Inferior parietal cortex (tissue), 1 donor: Measurements from ENCODE around the gene FGF14.

Experiments
- DNase-seq: peaks from one replicate; pipeline ENCODE4 v3.0.0-alpha.2; 2016; ENCODE audit errors: extremely low spot score

Gene FGF14

DNA sequence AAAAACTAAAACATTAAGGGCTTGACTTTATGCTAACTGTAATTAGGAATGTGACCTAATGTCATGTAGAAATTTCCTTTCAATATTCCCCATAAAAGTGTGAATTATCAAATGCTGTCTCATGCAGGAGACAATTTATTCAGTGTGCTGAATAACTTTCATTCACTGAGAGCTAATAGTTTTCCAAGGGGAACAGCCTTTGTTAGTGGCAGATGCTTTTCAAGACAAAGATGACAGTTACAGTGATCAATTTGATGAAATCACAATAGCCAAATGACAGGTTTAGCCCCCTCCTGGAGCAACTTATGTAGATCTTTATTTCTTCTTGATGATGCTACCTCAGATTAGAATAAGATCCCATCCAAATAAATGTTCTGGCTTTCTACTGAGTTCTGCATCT is 673.8 kb downstream of the FGF14 start:
- DNase-seq, result no peak

- DNase-seq, result no peak
Measured at GRCh38 chr13:101727118-101727517, 674.7 kb downstream of the FGF14 start.

GRCh38 chr13:101726681-101727080 is 675.2 kb downstream of the FGF14 start:
- DNase-seq, result no peak

DNA sequence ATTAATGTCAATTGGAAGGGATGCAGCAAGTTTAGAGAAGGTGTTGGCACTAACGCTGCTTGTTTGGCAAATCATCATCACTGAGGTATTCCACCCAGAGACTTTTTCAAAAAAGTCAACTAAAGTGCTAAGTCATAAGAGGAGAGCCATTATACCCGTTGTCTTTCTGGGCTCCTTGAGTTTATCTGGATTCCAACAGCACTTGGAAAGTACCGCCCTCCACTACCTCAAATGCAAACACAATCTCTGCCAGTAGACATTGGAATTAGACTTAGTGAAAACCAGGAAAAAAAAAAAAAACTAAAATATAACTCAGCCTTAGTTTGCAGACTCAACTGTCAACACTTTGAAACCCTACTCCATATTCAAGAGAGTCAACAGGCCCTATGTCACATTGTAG is 683.4 kb downstream of the FGF14 start:
- DNase-seq, result no peak

GRCh38 chr13:101717353-101717752 is 684.5 kb downstream of the FGF14 start:
- DNase-seq, result no peak

DNA sequence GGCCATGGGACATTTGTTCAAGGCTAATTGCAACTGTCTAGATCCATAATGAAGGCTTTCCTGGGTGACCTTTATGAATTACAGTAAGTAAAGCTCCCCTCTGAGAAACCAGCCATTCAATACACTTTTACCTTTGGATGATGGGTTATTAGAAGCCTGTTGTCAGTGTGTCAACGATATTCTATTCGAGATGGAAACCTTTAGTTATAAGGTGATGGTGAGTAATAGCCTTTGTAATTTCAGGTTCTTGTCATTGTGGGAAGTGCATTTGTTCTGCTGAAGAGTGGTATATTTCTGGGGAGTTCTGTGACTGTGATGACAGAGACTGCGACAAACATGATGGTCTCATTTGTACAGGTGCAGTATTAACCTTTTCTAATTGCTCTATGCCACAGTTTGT is 687.7 kb downstream of the FGF14 start:
- no peak for DNase-seq

- no peak for DNase-seq
Measured at GRCh38 chr13:101712026-101712348, 689.9 kb downstream of the FGF14 start.

DNA sequence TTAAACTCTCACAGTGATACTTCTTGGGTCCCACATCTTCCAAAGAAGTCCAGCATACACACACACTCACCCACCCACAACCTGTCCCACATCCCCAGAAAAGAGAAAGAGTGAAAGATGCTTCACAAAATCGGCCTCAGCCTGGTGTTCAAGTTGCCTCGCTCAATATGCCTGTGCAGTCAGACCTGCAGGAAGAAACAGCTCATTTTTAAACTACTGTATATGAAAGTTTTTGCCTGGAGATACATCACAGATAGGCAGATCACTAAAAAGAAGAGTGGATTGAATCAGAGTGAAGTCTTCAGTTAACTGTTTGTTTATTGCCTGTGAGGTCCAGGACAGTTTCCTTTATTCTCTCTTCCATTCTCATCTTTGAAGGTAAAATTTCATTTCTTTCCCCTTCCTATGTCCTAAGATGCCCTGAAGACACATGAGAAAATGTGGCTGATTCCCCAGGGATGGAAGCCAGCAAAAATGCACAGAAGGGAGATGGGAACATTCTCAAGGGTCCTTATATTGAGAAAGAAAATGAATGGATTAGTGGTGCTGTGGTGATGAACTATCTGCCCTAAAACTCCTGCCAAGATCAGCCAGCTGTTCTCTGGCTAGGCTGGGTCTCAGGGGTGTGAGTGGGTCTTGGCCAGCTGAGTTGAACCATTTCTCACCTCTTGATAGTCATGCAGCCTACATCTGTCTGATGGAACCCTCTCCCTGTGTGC is 690.4 kb downstream of the FGF14 start:
- DNase-seq, result no peak

- no peak for DNase-seq
Measured at GRCh38 chr13:101709952-101710351, 691.9 kb downstream of the FGF14 start.

DNA sequence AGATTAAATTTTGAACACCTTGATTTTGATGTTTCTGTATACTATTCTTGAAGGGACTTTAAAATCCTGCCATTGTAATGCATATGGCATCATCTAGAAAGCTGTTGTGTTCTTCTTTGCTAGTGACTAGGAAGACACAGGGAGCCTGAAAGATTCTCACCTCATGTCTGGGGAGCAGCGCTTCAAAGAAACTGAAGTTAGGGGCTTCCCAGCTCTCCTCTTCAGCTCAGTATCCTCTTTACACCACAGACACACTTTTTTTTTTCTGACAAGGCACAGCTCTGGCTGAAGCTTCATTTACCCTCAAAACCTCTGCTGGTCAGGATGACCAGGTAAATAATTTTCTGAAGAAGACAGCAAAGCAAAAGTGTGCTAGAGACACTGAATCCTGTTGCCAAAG is 693.7 kb downstream of the FGF14 start:
- no peak for DNase-seq

GRCh38 chr13:101707659-101708058 is 694.2 kb downstream of the FGF14 start:
- no peak for DNase-seq

DNA sequence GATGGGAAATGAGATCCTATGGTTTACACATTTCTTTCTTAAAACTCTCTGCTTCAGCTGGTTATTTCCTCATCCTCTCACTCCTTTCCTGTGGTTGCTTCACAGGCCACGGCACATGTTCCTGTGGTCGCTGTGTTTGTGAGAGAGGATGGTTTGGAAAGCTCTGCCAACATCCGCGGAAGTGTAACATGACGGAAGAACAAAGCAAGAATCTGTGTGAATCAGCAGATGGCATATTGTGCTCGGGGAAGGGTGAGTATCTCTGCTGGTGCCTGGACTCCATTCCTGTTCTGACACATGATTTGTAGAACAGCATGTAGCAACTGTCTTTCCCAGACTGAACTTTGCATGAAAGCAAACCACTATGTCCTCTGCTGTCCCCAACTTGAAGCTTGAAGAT is 695.2 kb downstream of the FGF14 start:
- no peak for DNase-seq

GRCh38 chr13:101703838-101704237 is 698.0 kb downstream of the FGF14 start:
- no peak for DNase-seq

DNA sequence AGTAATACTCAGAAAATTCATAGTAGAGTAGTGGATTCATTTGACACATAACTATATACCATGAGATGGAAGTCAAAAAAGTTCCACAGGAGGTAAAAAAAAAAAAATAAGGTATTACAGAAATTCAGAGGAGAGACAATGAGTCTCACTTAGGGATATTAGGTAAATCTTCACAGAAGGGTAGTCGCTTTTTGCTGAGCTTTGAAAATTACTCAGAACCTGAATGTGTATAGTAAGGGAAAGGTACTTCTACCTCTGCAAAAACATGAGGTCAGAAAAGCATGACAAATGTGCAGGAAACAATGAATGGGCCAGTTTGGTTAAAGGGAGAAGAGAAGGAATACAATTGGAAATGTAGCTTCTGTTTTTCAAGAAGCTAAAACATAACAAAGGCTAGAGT is 698.8 kb downstream of the FGF14 start:
- no peak for DNase-seq

GRCh38 chr13:101700598-101700997 is 701.2 kb downstream of the FGF14 start:
- DNase-seq, result peak; percentile 13

GRCh38 chr13:101698400-101698799 is 703.4 kb downstream of the FGF14 start:
- DNase-seq, result no peak

- no peak for DNase-seq
Measured at GRCh38 chr13:101697745-101698144, 704.1 kb downstream of the FGF14 start.

- no peak for DNase-seq
Measured at GRCh38 chr13:101695870-101696516, 705.9 kb downstream of the FGF14 start.

DNA sequence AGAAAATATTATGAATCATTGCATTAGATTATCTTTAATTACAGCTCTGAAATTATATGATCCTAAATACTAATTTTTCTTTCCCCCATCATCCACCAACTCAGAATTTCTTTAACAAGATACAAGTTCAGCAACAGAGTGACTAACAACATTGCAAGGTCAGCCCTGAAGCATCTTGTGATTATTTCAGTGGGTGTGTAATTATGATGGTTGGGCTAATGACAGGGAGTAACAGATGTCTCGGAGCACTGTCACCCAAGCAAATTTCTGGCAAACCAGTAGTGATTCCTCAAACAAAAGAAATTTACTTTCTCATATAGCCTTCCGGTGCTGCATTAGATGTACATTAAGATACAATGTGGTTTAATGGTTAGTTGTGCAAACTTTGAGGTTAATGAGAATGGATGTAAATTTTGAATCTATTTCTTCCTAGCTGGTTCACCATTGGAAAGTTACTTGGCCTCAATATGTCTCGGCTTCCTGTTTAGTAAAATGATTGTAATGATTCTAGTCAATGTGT is 710.4 kb downstream of the FGF14 start:
- DNase-seq, result no peak

DNA sequence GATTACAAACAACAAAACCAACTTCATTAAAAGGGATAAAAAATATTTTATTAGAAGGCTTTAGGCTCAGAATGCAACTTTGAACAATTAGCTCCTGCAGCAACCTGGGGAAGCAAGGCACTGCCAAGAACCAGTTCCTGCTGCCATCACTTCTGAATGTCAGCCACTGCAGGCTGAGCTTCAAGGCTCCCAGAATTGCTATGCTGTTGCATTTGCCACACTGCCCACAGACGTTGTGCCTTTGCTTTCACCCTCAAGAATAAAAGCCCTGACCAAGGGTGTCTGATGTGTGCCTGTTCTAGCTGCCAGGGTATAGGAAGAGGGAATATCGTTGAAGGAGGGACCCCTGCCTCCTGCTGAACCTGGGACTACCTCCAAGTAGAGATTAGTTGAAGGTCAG is 711.0 kb downstream of the FGF14 start:
- DNase-seq, result no peak

- DNase-seq, result no peak
Measured at GRCh38 chr13:101686003-101686402, 715.8 kb downstream of the FGF14 start.

DNA sequence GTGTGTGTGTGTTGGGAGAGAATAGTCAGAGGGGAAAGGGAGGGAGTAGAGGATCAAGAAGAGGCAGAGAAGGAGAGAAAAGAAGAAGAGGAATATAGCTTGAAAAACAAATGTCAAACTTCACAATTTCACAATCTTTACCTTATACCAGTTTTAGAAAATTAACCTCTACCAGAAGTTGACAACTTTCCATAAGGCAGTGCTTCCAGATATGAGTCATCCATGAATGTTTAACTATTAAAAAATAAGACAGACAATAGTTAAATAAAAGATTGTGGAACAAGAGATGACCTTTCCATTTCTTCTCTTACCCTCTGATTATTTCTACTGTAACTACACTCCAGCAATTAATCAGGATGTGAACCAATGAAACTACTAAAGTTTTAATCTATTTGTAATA is 720.0 kb downstream of the FGF14 start:
- no peak for DNase-seq

DNA sequence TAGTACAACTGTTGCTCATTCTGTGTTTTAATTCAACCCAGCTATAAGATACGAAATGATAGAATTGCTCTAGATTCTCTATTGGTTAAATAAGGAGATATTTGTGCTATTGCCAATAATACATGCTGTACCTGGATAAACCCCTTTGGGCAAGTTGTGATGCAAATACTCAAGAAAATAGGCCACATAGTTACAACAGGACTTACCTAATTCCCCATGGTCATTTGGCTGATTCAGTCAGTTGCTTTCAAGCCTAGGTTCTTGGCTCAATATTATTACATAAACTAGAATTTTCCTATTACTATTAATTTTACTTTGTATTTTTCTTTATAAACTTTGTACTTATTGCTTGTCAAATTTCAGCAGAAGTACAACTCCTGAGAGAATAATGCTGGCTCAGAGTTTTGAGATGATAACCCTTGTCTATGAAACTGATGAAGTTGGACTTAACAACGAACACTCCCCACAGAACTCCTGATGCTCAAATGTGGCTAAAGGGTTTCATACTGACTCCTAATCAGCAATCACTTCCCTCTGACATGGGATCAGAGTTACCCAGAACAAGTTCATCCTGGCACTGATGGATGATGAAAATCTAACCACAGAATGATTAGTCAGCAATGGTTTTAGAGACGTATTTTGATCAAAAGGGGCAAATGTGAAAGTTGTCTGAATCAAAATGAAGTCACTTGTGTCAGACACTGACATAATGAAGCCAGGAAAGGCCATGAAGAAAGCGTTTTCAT is 728.3 kb downstream of the FGF14 start:
- no peak for DNase-seq
